Psoas muscle (tissue), 8 donors: Measurements from ENCODE around the gene ACADVL. TPM values are rescaled to one million over a fixed set of nuclear protein-coding genes. Genes with fewer than 3 reads are reported as not detected.

Experiments used
- ATAC-seq, 4 donors: fragments of 200-7000 bp; cut with Tn5 transposase; one replicate each; pipeline ENCODE4 v1.9.1; 2020; ENCODE audit warnings: moderate library complexity in 3 of 4, mild to moderate bottlenecking in 2 of 4
- DNase-seq, 2 donors: peaks; one replicate each; pipeline ENCODE4 v3.0.0-alpha.2; 2020
- H3K27ac ChIP-seq: fragments of 200-600 bp; one replicate; pipeline ENCODE4 v1.8.0; 2022
- H3K27me3 ChIP-seq, 3 donors: fragments of 200-600 bp in 1 of 3; one replicate each; pipeline versions ENCODE4 v1.6.1 to v1.8.0; 2013 to 2022; ENCODE audit warnings: low read length in 2 of 3, mild to moderate bottlenecking in 2 of 3, moderate library complexity in 1 of 3; ENCODE audit not compliant: insufficient read depth in 3 of 3
- H3K36me3 ChIP-seq, 2 donors: fragments of 200-600 bp in 1 of 2; one replicate each; pipeline versions ENCODE4 v1.6.1 to v1.8.0; 2013 to 2022; ENCODE audit warnings: low read depth in 1 of 2, mild to moderate bottlenecking in 1 of 2, moderate library complexity in 1 of 2; ENCODE audit not compliant: insufficient read depth in 1 of 2
- H3K4me1 ChIP-seq: fragments of 200-600 bp; one replicate; pipeline ENCODE4 v1.8.0; 2022
- H3K4me3 ChIP-seq: fragments of 200-600 bp; one replicate; pipeline ENCODE4 v1.8.0; 2022; ENCODE audit warnings: mild to moderate bottlenecking
- H3K9me3 ChIP-seq: fragments of 200-600 bp; one replicate; pipeline ENCODE4 v1.8.0; 2022
- CTCF ChIP-seq: fragments of 200-600 bp; IDR thresholded peaks from one replicate; pipeline ENCODE4 v1.8.0; 2022; ENCODE audit warnings: antibody characterized with exemption
- WGBS, 3 donors: extraction: QIAGEN DNeasy Blood & Tissue Kit; methylation state at CpG; one replicate each; pipeline versions ENCODE4 v1.1.6 to v1.1.7; 2013; 5-methylcytosine and 5-hydroxymethylcytosine counted together
- intact Hi-C, 2 donors: fragments of 100-400 bp; cut with DNase I; formaldehyde crosslinking; loops; one replicate each; pipeline versions ENCODE4 v1.11.0 to v1.14.2; 2022
- polyA plus RNA-seq, 3 donors: library from polyadenylated mRNA; stranded (reverse); fragments of 200-250 nt; gene quantifications; one replicate each; pipeline ENCODE4 v1.2.3, GENCODE V29; 2013
- total RNA-seq, 4 donors: library from RNA; stranded (reverse); fragmentation: NEBNext Ultra II Directional in 2 of 4; extraction: Animal tissue kit (Norgen Biotek cat#: 25700) in 2 of 4; gene quantifications; one replicate each; pipeline versions ENCODE4 v1.2.1 to v1.2.4, GENCODE V29; 2021 to 2023
- donor health status: healthy with polysubstance abuse.
- donor health status: DM: no; HTN: no; CAD: no; lungs with moderate emphysema.
- donor health status: Bipolar disorder and iron deficiency.
- donor health status: healthy.
- donor health status: DM: yes; HTN: yes; CAD: no.
- donor health status: DM: no; HTN: no; CAD: no.
- donor health status: DM: no; HTN: no; CAD: no.
- donor health status: DM: yes; HTN: yes; CAD: no.

ACADVL gene
- total and polyA plus RNA-seq, 7 donors: 538 to 1,310 (median 1,030) TPM

- intact Hi-C loops: no loop called here
- peaks cover 0 to 8% of the 10 kb centered on the region in 2 donors for H3K36me3 ChIP-seq
- H3K27me3 ChIP-seq: no peaks in the 10 kb centered on the region
- H3K27ac ChIP-seq: no peak overlapping the region
- no peak for TF ChIP-seq CTCF
- 93 to 95% (median 94%) methylated on average over 11 to 12 of the region's 12 CpGs for WGBS, 3 donors
- DNase-seq (no peak), ATAC-seq (no peak)
- no peaks in the 10 kb centered on the region for H3K9me3 ChIP-seq
- H3K4me3 ChIP-seq: no peak overlapping the region
- no peaks in the 10 kb centered on the region for H3K4me1 ChIP-seq
These were observed 23.8 kb upstream of the ACADVL start for GRCh38 chr17:7195971-7196370.

- Histone ChIP-seq H3K9me3 (no peaks in the 10 kb centered on the region), H3K27ac (no peak overlapping the region), H3K4me1 (no peaks in the 10 kb centered on the region), H3K36me3 (peaks cover 0 to 8% of the 10 kb centered on the region in 2 donors), H3K27me3 (no peaks in the 10 kb centered on the region), H3K4me3 (no peak overlapping the region)
- TF ChIP-seq CTCF: no peak
- WGBS, 3 donors: 88 to 89% (median 89%) methylated on average over 22 of the region's 22 CpGs
- no peak for DNase-seq
- intact Hi-C loops: no loop called here
- ATAC-seq: no peak
These were observed 22.9 kb upstream of the ACADVL start for GRCh38 chr17:7196651-7197401.

DNA sequence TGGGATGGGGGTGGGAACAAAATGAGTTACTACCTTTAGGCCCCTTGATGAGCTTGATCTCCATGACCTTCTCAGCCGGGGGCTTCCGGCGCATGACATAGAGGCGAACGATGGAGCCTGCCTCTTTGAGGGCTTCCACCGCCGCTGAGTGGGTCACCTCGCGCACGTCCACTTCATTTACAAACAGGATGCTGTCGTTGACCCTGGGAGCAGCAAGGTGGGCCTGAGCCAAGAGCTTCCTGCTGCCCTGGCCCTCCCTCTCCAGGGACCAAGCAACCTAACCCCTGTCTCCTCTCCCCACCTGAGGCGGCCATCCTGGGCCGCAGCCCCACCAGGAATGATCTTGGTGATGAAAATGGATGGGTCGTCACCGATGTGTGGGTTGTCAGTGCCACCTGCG is 16.3 kb upstream of the ACADVL start:
- no peak overlapping the region for H3K27ac ChIP-seq
- no peak for TF ChIP-seq CTCF
- H3K4me1 ChIP-seq: peaks cover 7% of the 10 kb centered on the region
- 91 to 93% (median 93%) methylated on average over 16 of the region's 16 CpGs for WGBS, 3 donors
- intact Hi-C loops: no loop called here
- H3K27me3 ChIP-seq: peaks cover 0 to 14% (median 1%) of the 10 kb centered on the region in 3 donors
- H3K4me3 ChIP-seq: no peak overlapping the region
- DNase-seq (no peak), ATAC-seq (no peak)
- H3K9me3 ChIP-seq: no peaks in the 10 kb centered on the region
- peaks cover 0 to 10% of the 10 kb centered on the region in 2 donors for H3K36me3 ChIP-seq

DNA sequence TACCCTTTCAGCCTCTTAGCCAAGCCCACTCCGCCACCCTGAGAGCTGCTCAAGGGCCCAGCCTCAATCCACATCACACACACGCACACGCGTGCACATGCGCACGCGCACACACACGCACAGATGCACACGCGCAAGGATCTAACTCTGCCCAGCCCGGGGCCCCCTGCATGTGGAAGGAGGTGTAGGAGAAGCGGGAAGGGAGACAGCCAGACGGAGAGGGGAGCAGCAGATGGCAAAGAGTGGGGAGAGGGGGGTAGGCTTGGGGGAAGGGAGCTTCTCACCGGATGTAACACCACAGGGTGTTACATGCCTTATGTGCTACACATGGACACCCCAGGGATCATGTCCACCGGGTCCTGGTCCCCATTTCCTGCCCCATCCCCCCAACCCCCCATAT is 15.4 kb upstream of the ACADVL start:
- DNase-seq: no peak
- H3K9me3 ChIP-seq: no peaks in the 10 kb centered on the region
- peak in 1 of 4 donors; percentile 15 for ATAC-seq

More for the DNA sequence above, 15.4 kb upstream of the ACADVL start:
- no peak for TF ChIP-seq CTCF
- Histone ChIP-seq H3K27me3 (peaks cover 0 to 16% (median 1%) of the 10 kb centered on the region in 3 donors), H3K4me1 (peaks cover 7% of the 10 kb centered on the region), H3K36me3 (peaks cover 0 to 10% of the 10 kb centered on the region in 2 donors), H3K4me3 (peak overlapping the region; percentile 65), H3K27ac (no peak overlapping the region)
- 69 to 75% (median 72%) methylated on average over 15 of the region's 15 CpGs for WGBS, 3 donors
- intact Hi-C loops: no loop called here
